ENCODE data around the gene ILF3. TPM values are rescaled to one million over a fixed set of nuclear protein-coding genes. Genes with fewer than 3 reads are reported as not detected.

ILF3 gene
- polyA plus RNA-seq, 1 donor (not counting 4 experiments of a cell fraction or from before 2014, with no cell fraction given): 162 TPM

- Histone ChIP-seq H3K4me2 (ENCODE audit: control insufficient read depth, extremely low read depth, insufficient read depth, low read depth, low read length) (no peak overlapping the region), H3K27ac (ENCODE audit: control insufficient read depth, insufficient read depth, low read length) (no peak overlapping the region), H2AFZ (ENCODE audit: control insufficient read depth, low read length) (no peak overlapping the region), H3K4me1 (ENCODE audit: control insufficient read depth, extremely low read depth, insufficient read depth, low read length) (no peaks in the 10 kb centered on the region), H3K36me3 (ENCODE audit: control insufficient read depth in 2 of 2, extremely low read depth in 1 of 2, insufficient read depth in 2 of 2, low read length in 2 of 2) (peaks cover 43 to 72% of the 10 kb centered on the region in 2 experiments), H4K20me1 (ENCODE audit: control insufficient read depth, extremely low read depth, insufficient read depth, low read length) (peaks cover 13% of the 10 kb centered on the region), H3K9ac (ENCODE audit: control insufficient read depth, extremely low read depth, insufficient read depth, low read length) (no peak overlapping the region), H3K9me3 (ENCODE audit: control insufficient read depth, low read depth, low read length) (no peaks in the 10 kb centered on the region), H3K79me2 (ENCODE audit: control insufficient read depth, insufficient read depth, low read length) (peaks cover 71% of the 10 kb centered on the region), H3K9me1 (ENCODE audit: control insufficient read depth, extremely low read depth, insufficient read depth, low read length) (no peaks in the 10 kb centered on the region), H3K4me3 (ENCODE audit: control insufficient read depth in 2 of 3, extremely low read depth in 1 of 3, insufficient read depth in 2 of 3, low read depth in 1 of 3, low read length in 3 of 3) (no peak overlapping the region), H3K27me3 (ENCODE audit: control insufficient read depth, extremely low read depth, insufficient read depth, low read length) (no peaks in the 10 kb centered on the region)
- no peak for TF ChIP-seq CTCF (optimal IDR thresholded peaks at IDR 0.05 in 1 of 3, IDR thresholded peaks at IDR 0.05 in 1 of 3, conservative IDR thresholded peaks at IDR 0.05 in 1 of 3; ENCODE audit: extremely low read depth in 1 of 3, insufficient read depth in 2 of 3, low read length in 3 of 3)
- no peak for TF ChIP-seq EZH2 (IDR thresholded peaks at IDR 0.05; ENCODE audit: low read length)
- FAIRE-seq (no peak), DNase-seq (ENCODE audit: low read depth, low spot score) (no peak)
- dilution Hi-C loops (cut with MboI; ENCODE audit: extremely low pct_ligation_motif_present, low sequenced_read_pairs): no loop called here
Measured at GRCh38 chr19:10677751-10678150, 23.6 kb downstream of the ILF3 start.

- no peak for TF ChIP-seq EZH2 (IDR thresholded peaks at IDR 0.05; ENCODE audit: low read length)
- no peak for TF ChIP-seq CTCF (optimal IDR thresholded peaks at IDR 0.05 in 1 of 3, IDR thresholded peaks at IDR 0.05 in 1 of 3, conservative IDR thresholded peaks at IDR 0.05 in 1 of 3; ENCODE audit: extremely low read depth in 1 of 3, insufficient read depth in 2 of 3, low read length in 3 of 3)
- Histone ChIP-seq H3K27me3 (ENCODE audit: control insufficient read depth, extremely low read depth, insufficient read depth, low read length) (no peaks in the 10 kb centered on the region), H4K20me1 (ENCODE audit: control insufficient read depth, extremely low read depth, insufficient read depth, low read length) (peaks cover 10% of the 10 kb centered on the region), H3K9me3 (ENCODE audit: control insufficient read depth, low read depth, low read length) (no peaks in the 10 kb centered on the region), H3K79me2 (ENCODE audit: control insufficient read depth, insufficient read depth, low read length) (peaks cover 68% of the 10 kb centered on the region), H3K9me1 (ENCODE audit: control insufficient read depth, extremely low read depth, insufficient read depth, low read length) (no peaks in the 10 kb centered on the region), H3K27ac (ENCODE audit: control insufficient read depth, insufficient read depth, low read length) (no peak overlapping the region), H3K4me2 (ENCODE audit: control insufficient read depth, extremely low read depth, insufficient read depth, low read depth, low read length) (no peak overlapping the region), H3K4me1 (ENCODE audit: control insufficient read depth, extremely low read depth, insufficient read depth, low read length) (no peaks in the 10 kb centered on the region), H2AFZ (ENCODE audit: control insufficient read depth, low read length) (no peak overlapping the region), H3K36me3 (ENCODE audit: control insufficient read depth in 2 of 2, extremely low read depth in 1 of 2, insufficient read depth in 2 of 2, low read length in 2 of 2) (peaks cover 53 to 75% of the 10 kb centered on the region in 2 experiments), H3K9ac (ENCODE audit: control insufficient read depth, extremely low read depth, insufficient read depth, low read length) (no peak overlapping the region), H3K4me3 (ENCODE audit: control insufficient read depth in 2 of 3, extremely low read depth in 1 of 3, insufficient read depth in 2 of 3, low read depth in 1 of 3, low read length in 3 of 3) (no peak overlapping the region)
- DNase-seq (ENCODE audit: low read depth, low spot score) (no peak), FAIRE-seq (no peak)
- dilution Hi-C loops (cut with MboI; ENCODE audit: extremely low pct_ligation_motif_present, low sequenced_read_pairs): no loop called here
Measured at GRCh38 chr19:10678813-10679212, 24.7 kb downstream of the ILF3 start.
